ENCODE results near the gene CDK14.

- TF ChIP-seq EP300 (IDR thresholded peaks at IDR 0.05; ENCODE audit: borderline replicate concordance) (no peak), MAX (IDR thresholded peaks at IDR 0.05) (no peak), NFIC (IDR thresholded peaks at IDR 0.05) (no peak), ZBTB7A (IDR thresholded peaks at IDR 0.05; ENCODE audit: low read depth) (no peak), REST (IDR thresholded peaks at IDR 0.05; ENCODE audit: low read depth) (no peak), FOXM1 (IDR thresholded peaks at IDR 0.05; ENCODE audit: borderline replicate concordance, low read depth) (no peak)
These were observed 96.3 kb downstream of the CDK14 start for GRCh38 chr7:90692396-90692795.
